SK-N-SH treated with all-trans-retinoic acid at 6 μM for 48 hours (cell line): Measurements from ENCODE around the gene LMF1.
"Not testable (repeated sequence)": the region's sequence is repeated elsewhere in the genome, so short reads cannot be mapped to it uniquely, and the experiment has no call there.

Experiments
- ATAC-seq: fragments of 200-7000 bp; cut with Tn5 transposase; 3 replicates; pipeline ENCODE4 v1.9.1; 2020; ENCODE audit warnings: mild to moderate bottlenecking, moderate library complexity
- ARNTL ChIP-seq: fragments of 450-650 bp; formaldehyde crosslinking; IDR thresholded peaks from 2 replicates; pipeline ENCODE4 v1.5.0; 2020; ENCODE audit warnings: low read depth, mild to moderate bottlenecking, moderate library complexity, borderline replicate concordance
- BACH2 ChIP-seq: fragments of 250-450 bp; sonication (Bioruptor Pico); IDR thresholded peaks from 2 replicates; pipeline ENCODE4 v1.9.0; 2021; ENCODE audit warnings: mild to moderate bottlenecking, borderline replicate concordance
- CREB5 ChIP-seq: fragments of 250-450 bp; sonication (Bioruptor Pico); IDR thresholded peaks from 2 replicates; pipeline ENCODE4 v1.5.1; 2020; ENCODE audit warnings: low read depth, mild to moderate bottlenecking, moderate library complexity
- CSDC2 ChIP-seq: fragments of 250-450 bp; sonication (Bioruptor Pico); IDR thresholded peaks from 2 replicates; pipeline ENCODE4 v1.5.0; 2020; ENCODE audit warnings: mild to moderate bottlenecking, moderate library complexity
- ESRRG ChIP-seq: fragments of 250-450 bp; sonication (Bioruptor Pico); IDR thresholded peaks from 2 replicates; pipeline ENCODE4 v1.6.1; 2021; ENCODE audit warnings: mild to moderate bottlenecking
- GLIS3 ChIP-seq: fragments of 250-450 bp; sonication (Bioruptor Pico); IDR thresholded peaks from 2 replicates; pipeline ENCODE4 v1.5.0; 2020; ENCODE audit warnings: mild to moderate bottlenecking, moderate library complexity
- PATZ1 ChIP-seq: fragments of 250-450 bp; sonication (Bioruptor Pico); IDR thresholded peaks from 2 replicates; pipeline ENCODE4 v1.8.0; 2020; ENCODE audit warnings: mild to moderate bottlenecking, moderate library complexity, borderline replicate concordance
- PPARA ChIP-seq: fragments of 250-450 bp; sonication (Bioruptor Pico); IDR thresholded peaks from 2 replicates; pipeline ENCODE4 v1.5.0; 2020; ENCODE audit warnings: mild to moderate bottlenecking, borderline replicate concordance
- RARB ChIP-seq: fragments of 250-450 bp; sonication (Bioruptor Pico); IDR thresholded peaks from 2 replicates; pipeline ENCODE4 v1.8.0; 2021; ENCODE audit warnings: mild to moderate bottlenecking, moderate library complexity
- SNAI2 ChIP-seq: fragments of 250-450 bp; sonication (Bioruptor Pico); IDR thresholded peaks from 2 replicates; pipeline ENCODE4 v1.5.0; 2020; ENCODE audit warnings: mild to moderate bottlenecking, moderate library complexity
- TCF4 ChIP-seq: fragments of 250-450 bp; sonication (Bioruptor Pico); IDR thresholded peaks from 2 replicates; pipeline ENCODE4 v1.8.0; 2021; ENCODE audit warnings: mild to moderate bottlenecking, moderate library complexity, borderline replicate concordance
- TOX ChIP-seq: fragments of 250-450 bp; sonication (Bioruptor Pico); IDR thresholded peaks from 2 replicates; pipeline ENCODE4 v1.8.0; 2021; ENCODE audit warnings: mild to moderate bottlenecking, moderate library complexity, borderline replicate concordance
- ZFP3 ChIP-seq: fragments of 250-450 bp; sonication (Bioruptor Pico); IDR thresholded peaks from 2 replicates; pipeline ENCODE4 v1.5.0; 2020; ENCODE audit warnings: mild to moderate bottlenecking, moderate library complexity
- ZFP30 ChIP-seq: fragments of 450-650 bp; formaldehyde crosslinking; IDR thresholded peaks from 2 replicates; pipeline ENCODE4 v1.5.0; 2022; ENCODE audit warnings: mild to moderate bottlenecking, moderate library complexity
- ZNF565 ChIP-seq: fragments of 450-650 bp; formaldehyde crosslinking; conservative IDR thresholded peaks from 2 replicates; pipeline ENCODE4 v1.5.0; 2020; ENCODE audit warnings: low read depth, mild to moderate bottlenecking, moderate library complexity
- ZNF70 ChIP-seq: fragments of 450-650 bp; formaldehyde crosslinking; IDR thresholded peaks from 2 replicates; pipeline ENCODE4 v1.5.0; 2020; ENCODE audit warnings: mild to moderate bottlenecking, moderate library complexity
- ZNF8 ChIP-seq: fragments of 450-650 bp; formaldehyde crosslinking; IDR thresholded peaks from 2 replicates; pipeline ENCODE4 v1.5.0; 2020; ENCODE audit warnings: mild to moderate bottlenecking, moderate library complexity
- TF ChIP-seq, protein P1 (sequence below): fragments of 250-450 bp; sonication (Bioruptor Pico); IDR thresholded peaks from 2 replicates; pipeline ENCODE4 v1.5.0; 2020; ENCODE audit warnings: mild to moderate bottlenecking, moderate library complexity
- TF ChIP-seq, protein P2 (sequence below): fragments of 250-450 bp; sonication (Bioruptor Pico); IDR thresholded peaks from 2 replicates; pipeline ENCODE4 v1.5.1; 2021; ENCODE audit warnings: mild to moderate bottlenecking, moderate library complexity

LMF1 gene

DNA sequence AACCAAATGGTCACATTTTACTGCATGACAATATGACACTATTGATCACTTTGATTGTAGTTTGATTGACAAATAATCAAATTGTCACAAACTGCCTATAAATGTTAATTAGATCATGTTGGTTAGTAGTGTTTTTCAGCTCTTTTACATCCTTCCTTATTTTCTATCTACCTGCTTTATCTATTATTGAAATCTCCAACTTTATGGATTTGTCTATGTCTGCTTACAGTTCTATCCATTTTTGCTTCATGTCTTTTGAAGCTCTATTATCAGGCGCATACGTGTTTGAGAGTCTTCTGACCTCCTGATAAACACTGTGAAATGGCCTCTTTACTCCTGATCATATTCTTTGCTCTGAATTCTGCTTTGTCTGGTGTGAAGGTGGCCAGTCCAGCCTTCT lies 87.0 kb downstream of the LMF1 start:
- TF ChIP-seq PATZ1 = no peak
- TF ChIP-seq ESRRG (CRISPR knock-in tag) = no peak
- TF ChIP-seq CREB5 (CRISPR knock-in tag) = no peak
- TF ChIP-seq, all 23 proteins: peak for 0
- ATAC-seq = no peak

GRCh38 chr16:883340-883739 lies 87.4 kb downstream of the LMF1 start:
- no peak for TF ChIP-seq PPARA (CRISPR knock-in tag)
- no peak for TF ChIP-seq ZFP3 (CRISPR knock-in tag)
- no peak for TF ChIP-seq GLIS3 (CRISPR knock-in tag)
- TF ChIP-seq ZNF565 = no peak
- TF ChIP-seq BACH2 (CRISPR knock-in tag) = no peak
- TF ChIP-seq ARNTL (CRISPR knock-in tag) = no peak
- TF ChIP-seq SNAI2 (CRISPR knock-in tag) = no peak
- TF ChIP-seq, protein P1, sequence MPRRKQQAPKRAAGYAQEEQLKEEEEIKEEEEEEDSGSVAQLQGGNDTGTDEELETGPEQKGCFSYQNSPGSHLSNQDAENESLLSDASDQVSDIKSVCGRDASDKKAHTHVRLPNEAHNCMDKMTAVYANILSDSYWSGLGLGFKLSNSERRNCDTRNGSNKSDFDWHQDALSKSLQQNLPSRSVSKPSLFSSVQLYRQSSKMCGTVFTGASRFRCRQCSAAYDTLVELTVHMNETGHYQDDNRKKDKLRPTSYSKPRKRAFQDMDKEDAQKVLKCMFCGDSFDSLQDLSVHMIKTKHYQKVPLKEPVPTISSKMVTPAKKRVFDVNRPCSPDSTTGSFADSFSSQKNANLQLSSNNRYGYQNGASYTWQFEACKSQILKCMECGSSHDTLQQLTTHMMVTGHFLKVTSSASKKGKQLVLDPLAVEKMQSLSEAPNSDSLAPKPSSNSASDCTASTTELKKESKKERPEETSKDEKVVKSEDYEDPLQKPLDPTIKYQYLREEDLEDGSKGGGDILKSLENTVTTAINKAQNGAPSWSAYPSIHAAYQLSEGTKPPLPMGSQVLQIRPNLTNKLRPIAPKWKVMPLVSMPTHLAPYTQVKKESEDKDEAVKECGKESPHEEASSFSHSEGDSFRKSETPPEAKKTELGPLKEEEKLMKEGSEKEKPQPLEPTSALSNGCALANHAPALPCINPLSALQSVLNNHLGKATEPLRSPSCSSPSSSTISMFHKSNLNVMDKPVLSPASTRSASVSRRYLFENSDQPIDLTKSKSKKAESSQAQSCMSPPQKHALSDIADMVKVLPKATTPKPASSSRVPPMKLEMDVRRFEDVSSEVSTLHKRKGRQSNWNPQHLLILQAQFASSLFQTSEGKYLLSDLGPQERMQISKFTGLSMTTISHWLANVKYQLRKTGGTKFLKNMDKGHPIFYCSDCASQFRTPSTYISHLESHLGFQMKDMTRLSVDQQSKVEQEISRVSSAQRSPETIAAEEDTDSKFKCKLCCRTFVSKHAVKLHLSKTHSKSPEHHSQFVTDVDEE (CRISPR knock-in tag) = no peak
- TF ChIP-seq CSDC2 (CRISPR knock-in tag) = no peak
- no peak for TF ChIP-seq CREB5 (CRISPR knock-in tag)
- TF ChIP-seq RARB (CRISPR knock-in tag) = no peak
- TF ChIP-seq ZNF70 (CRISPR knock-in tag) = no peak
- no peak for ATAC-seq

- ATAC-seq = not testable (repeated sequence)
These were observed 88.1 kb downstream of the LMF1 start for GRCh38 chr16:882671-883070.

DNA sequence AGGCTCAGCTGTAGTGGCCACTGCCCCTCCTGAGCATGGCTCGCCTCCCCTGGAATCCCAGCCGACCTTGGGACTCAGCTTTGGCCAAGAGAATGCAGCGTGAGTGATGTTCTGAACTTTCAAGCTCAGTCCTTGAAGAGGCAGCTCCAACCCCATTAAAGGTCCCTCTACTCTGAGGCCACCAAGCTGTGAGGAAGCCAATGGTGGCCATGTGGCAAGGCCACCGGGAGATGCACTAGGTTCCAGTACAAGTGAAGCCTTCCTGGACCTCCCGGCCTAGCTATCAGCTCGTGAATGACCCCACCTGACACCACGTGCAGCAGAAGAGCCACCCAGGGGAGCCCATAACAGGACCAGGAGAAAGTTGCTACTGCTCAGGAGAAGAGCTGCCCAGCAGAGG lies 88.5 kb downstream of the LMF1 start:
- no peak for ATAC-seq
- no peak for TF ChIP-seq ZFP30
- TF ChIP-seq RARB (CRISPR knock-in tag) = no peak
- TF ChIP-seq SNAI2 (CRISPR knock-in tag) = no peak
- TF ChIP-seq ZNF8 (CRISPR knock-in tag) = no peak
- TF ChIP-seq, protein P1 (CRISPR knock-in tag) = no peak
- no peak for TF ChIP-seq PATZ1
- no peak for TF ChIP-seq ARNTL (CRISPR knock-in tag)
- TF ChIP-seq, protein P2, sequence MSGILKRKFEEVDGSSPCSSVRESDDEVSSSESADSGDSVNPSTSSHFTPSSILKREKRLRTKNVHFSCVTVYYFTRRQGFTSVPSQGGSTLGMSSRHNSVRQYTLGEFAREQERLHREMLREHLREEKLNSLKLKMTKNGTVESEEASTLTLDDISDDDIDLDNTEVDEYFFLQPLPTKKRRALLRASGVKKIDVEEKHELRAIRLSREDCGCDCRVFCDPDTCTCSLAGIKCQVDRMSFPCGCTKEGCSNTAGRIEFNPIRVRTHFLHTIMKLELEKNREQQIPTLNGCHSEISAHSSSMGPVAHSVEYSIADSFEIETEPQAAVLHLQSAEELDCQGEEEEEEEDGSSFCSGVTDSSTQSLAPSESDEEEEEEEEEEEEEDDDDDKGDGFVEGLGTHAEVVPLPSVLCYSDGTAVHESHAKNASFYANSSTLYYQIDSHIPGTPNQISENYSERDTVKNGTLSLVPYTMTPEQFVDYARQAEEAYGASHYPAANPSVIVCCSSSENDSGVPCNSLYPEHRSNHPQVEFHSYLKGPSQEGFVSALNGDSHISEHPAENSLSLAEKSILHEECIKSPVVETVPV (CRISPR knock-in tag) = no peak
- TF ChIP-seq ESRRG (CRISPR knock-in tag) = no peak
- no peak for TF ChIP-seq ZFP3 (CRISPR knock-in tag)
- no peak for TF ChIP-seq CREB5 (CRISPR knock-in tag)
- no peak for TF ChIP-seq TOX (CRISPR knock-in tag)
- TF ChIP-seq BACH2 (CRISPR knock-in tag) = no peak
- no peak for TF ChIP-seq TCF4 (CRISPR knock-in tag)
- no peak for TF ChIP-seq GLIS3 (CRISPR knock-in tag)
- TF ChIP-seq PPARA (CRISPR knock-in tag) = no peak
- TF ChIP-seq CSDC2 (CRISPR knock-in tag) = no peak
